ENCODE data around the gene NDUFB1. TPM values are rescaled to one million over a fixed set of nuclear protein-coding genes. Genes with fewer than 3 reads are reported as not detected.

Gene NDUFB1
- total RNA-seq = 173 and 184 TPM in 2 replicates

GRCh38 chr14:92121670-92122350, at the start of gene NDUFB1, which contains the start of gene CPSF2:
TSS of gene NDUFB1 (minus strand) at chr14:92121706. CDS start at chr14:92117637, 4,069 bp downstream.
TSS of gene CPSF2 (plus strand) at chr14:92121969. CDS start at chr14:92130985, 9,016 bp downstream.

DNA sequence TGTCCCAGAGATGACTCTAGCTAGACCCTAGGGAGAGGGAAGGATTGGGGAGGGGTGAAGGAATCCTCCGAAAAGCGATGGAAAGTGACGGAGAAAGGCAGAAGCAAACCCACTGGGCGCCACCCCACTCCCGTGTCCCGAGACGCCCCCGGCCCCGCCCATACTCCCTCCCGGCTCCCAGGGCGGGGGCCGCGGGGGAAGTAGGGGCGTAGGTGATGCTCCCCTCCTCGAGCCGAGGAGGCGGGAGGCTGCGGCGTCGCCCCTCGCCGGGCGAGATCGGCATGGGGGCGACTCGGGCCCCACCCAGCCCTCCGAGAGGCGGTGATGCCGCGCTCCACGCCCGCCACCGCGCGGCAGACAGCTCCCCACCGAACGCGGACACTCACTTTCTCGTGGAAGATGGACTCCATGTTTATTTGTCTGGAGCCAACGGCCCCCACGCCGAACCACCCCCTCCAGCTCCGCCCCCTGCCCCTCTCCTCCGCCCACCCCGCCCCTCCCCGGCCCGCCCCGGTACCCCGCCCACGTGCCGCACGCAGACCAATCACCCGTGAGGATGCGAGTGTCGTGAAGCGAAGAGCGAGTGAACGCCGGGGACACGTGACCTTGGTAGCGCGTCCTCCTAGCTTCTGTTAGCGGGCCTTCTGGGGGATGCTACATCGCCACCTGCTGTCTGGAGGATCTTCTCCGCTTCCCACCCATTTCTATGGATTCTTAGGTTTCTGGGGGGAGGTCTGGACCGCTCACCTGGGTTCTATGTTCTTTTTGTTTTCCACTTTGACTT, 15.2 kb downstream of the NDUFB1 start, which contains the start of gene ATXN3:
TSS of gene ATXN3 (minus strand) at position 440 of the 784 bp plus-strand sequence. CDS start at position 410, 30 bp downstream.

Other genes with a start within 250 kb of the NDUFB1 start
- gene FBLN5, start 174.0 kb downstream of the NDUFB1 start, total RNA-seq = 2.9 and 6.3 TPM in 2 replicates
- gene TRIP11, start 81.6 kb downstream of the NDUFB1 start, total RNA-seq = 45.6 and 53.1 TPM in 2 replicates
- 32.4 and 37.3 TPM in 2 replicates for gene ATXN3, start 15.1 kb downstream of the NDUFB1 start, total RNA-seq
- 69.3 and 78.1 TPM in 2 replicates for gene CPSF2, start 263 bp upstream of the NDUFB1 start, total RNA-seq
- gene SLC24A4, start 201.5 kb upstream of the NDUFB1 start, total RNA-seq = under 0.01 TPM in 1 of 2 replicates, not detected in the other